Right lung (tissue), 5 donors: ENCODE results near the gene FZD2. TPM values are rescaled to one million over a fixed set of nuclear protein-coding genes. Genes with fewer than 3 reads are reported as not detected.
"Not testable (repeated sequence)": the region's sequence is repeated elsewhere in the genome, so short reads cannot be mapped to it uniquely, and the experiment has no call there.

Experiments
- DNase-seq, 2 donors: peaks; one replicate each; pipeline ENCODE4 v3.0.0-alpha.2; 2013
- polyA plus RNA-seq, 5 donors: library from polyadenylated mRNA; unstranded; fragments of 120-200 nt; gene quantifications; one replicate each; pipeline versions ENCODE4 v1.2.1 to v1.2.3, GENCODE V29; 2013; ENCODE audit warnings: inconsistent platforms in 1 of 5, low replicate concordance in 1 of 5; ENCODE audit not compliant: insufficient read length in 5 of 5, insufficient read depth in 1 of 5

Gene FZD2
- polyA plus RNA-seq, 5 donors: 21.6 to 34.5 (median 28.7) TPM

GRCh38 chr17:44568945-44569858 is 11.9 kb downstream of the FZD2 start:
- DNase-seq: no peak

- DNase-seq: no peak
Observed at GRCh38 chr17:44572801-44573200, 15.5 kb downstream of the FZD2 start.

- no peak for DNase-seq
Observed at GRCh38 chr17:44575403-44575802, 18.1 kb downstream of the FZD2 start.

GRCh38 chr17:44578947-44579346 is 21.7 kb downstream of the FZD2 start:
- DNase-seq: no peak

GRCh38 chr17:44581868-44582267 is 24.6 kb downstream of the FZD2 start:
- no peak for DNase-seq

- DNase-seq: no peak
Observed at GRCh38 chr17:44584443-44584842, 27.2 kb downstream of the FZD2 start.

- no peak for DNase-seq
Observed at GRCh38 chr17:44585315-44585714, 28.0 kb downstream of the FZD2 start.

GRCh38 chr17:44587339-44587738 is 30.1 kb downstream of the FZD2 start:
- no peak for DNase-seq

- DNase-seq: no peak
Observed at GRCh38 chr17:44589316-44590071, 32.2 kb downstream of the FZD2 start.

GRCh38 chr17:44590072-44590462 is 32.8 kb downstream of the FZD2 start:
- DNase-seq: not testable (repeated sequence)

- not testable (repeated sequence) for DNase-seq
Observed at GRCh38 chr17:44590762-44591161, 33.5 kb downstream of the FZD2 start.

- DNase-seq: no peak
Observed at GRCh38 chr17:44591206-44591605, 33.9 kb downstream of the FZD2 start.

- no peak for DNase-seq
Observed at GRCh38 chr17:44593156-44593555, 35.9 kb downstream of the FZD2 start.

GRCh38 chr17:44595216-44595775 is 38.0 kb downstream of the FZD2 start:
- no peak for DNase-seq

GRCh38 chr17:44598329-44598728 is 41.0 kb downstream of the FZD2 start:
- DNase-seq: no peak

GRCh38 chr17:44598932-44599297 is 41.6 kb downstream of the FZD2 start:
- DNase-seq: no peak

- peak in 1 of 2 donors; percentile 51 for DNase-seq
Observed at GRCh38 chr17:44599298-44600175, 42.3 kb downstream of the FZD2 start.

- no peak for DNase-seq
Observed at GRCh38 chr17:44601539-44601938, 44.3 kb downstream of the FZD2 start.

- DNase-seq: no peak
Observed at GRCh38 chr17:44601973-44602372, 44.7 kb downstream of the FZD2 start.

GRCh38 chr17:44602390-44602789 is 45.1 kb downstream of the FZD2 start:
- DNase-seq: no peak

- no peak for DNase-seq
Observed at GRCh38 chr17:44602970-44603369, 45.7 kb downstream of the FZD2 start.
